ENCODE measurements around the gene KIR2DL4. TPM values are rescaled to one million over a fixed set of nuclear protein-coding genes. Genes with fewer than 3 reads are reported as not detected.

Gene KIR2DL4
- total RNA-seq, 4 donors from 2014 or later: 0.34 to 0.75 TPM; not detected in 2

- TF ChIP-seq, protein P1, sequence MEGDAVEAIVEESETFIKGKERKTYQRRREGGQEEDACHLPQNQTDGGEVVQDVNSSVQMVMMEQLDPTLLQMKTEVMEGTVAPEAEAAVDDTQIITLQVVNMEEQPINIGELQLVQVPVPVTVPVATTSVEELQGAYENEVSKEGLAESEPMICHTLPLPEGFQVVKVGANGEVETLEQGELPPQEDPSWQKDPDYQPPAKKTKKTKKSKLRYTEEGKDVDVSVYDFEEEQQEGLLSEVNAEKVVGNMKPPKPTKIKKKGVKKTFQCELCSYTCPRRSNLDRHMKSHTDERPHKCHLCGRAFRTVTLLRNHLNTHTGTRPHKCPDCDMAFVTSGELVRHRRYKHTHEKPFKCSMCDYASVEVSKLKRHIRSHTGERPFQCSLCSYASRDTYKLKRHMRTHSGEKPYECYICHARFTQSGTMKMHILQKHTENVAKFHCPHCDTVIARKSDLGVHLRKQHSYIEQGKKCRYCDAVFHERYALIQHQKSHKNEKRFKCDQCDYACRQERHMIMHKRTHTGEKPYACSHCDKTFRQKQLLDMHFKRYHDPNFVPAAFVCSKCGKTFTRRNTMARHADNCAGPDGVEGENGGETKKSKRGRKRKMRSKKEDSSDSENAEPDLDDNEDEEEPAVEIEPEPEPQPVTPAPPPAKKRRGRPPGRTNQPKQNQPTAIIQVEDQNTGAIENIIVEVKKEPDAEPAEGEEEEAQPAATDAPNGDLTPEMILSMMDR (IDR thresholded peaks at IDR 0.05; ENCODE audit: low read depth): no peak
Measured at GRCh38 chr19:54850930-54851329, 47.5 kb downstream of the KIR2DL4 start.

- TF ChIP-seq, protein P1 (IDR thresholded peaks at IDR 0.05; ENCODE audit: low read depth): no peak
Measured at GRCh38 chr19:54851353-54851752, 47.9 kb downstream of the KIR2DL4 start.

Small RNAs within 50 kb of the gene (small RNA-seq; reads per million reads assigned to genes)
- not detected for gene KIR3DP1

Other genes with a start within 250 kb of the KIR2DL4 start
- 10 to 100 TPM in 1 of 4 donors, 1 to 10 TPM in 3; 1.9 to 13.4 (median 5.1) TPM for gene LILRA2, start 229.8 kb upstream of the KIR2DL4 start, total RNA-seq
- gene LILRA1, start 210.0 kb upstream of the KIR2DL4 start, total RNA-seq: 1 to 10 TPM in 2 of 4 donors, not detected in 2; 1.1 to 4.8 TPM
- gene LILRB1, start 173.1 kb upstream of the KIR2DL4 start, total RNA-seq: 10 to 100 TPM in 1 of 4 donors, 1 to 10 TPM in 3; 2.4 to 20.7 (median 3.4) TPM
- 10 to 100 TPM in 3 of 4 donors, 1 to 10 TPM in 1; 8.1 to 43.0 (median 11.7) TPM for gene LILRB4, start 140.6 kb upstream of the KIR2DL4 start, total RNA-seq
- gene KIR3DL3, start 79.2 kb upstream of the KIR2DL4 start, total RNA-seq: not detected
- gene KIR2DL3, start 65.1 kb upstream of the KIR2DL4 start, total RNA-seq: not detected
- gene KIR2DL1, start 33.8 kb upstream of the KIR2DL4 start, total RNA-seq: not detected
- not detected for gene KIR3DL1, start 12.9 kb downstream of the KIR2DL4 start, total RNA-seq
- not detected for gene KIR2DS4, start 29.1 kb downstream of the KIR2DL4 start, total RNA-seq
- gene KIR3DL2, start 46.8 kb downstream of the KIR2DL4 start, total RNA-seq: not detected
- gene FCAR, start 70.6 kb downstream of the KIR2DL4 start, total RNA-seq: 1 to 10 TPM in 3 of 4 donors, not detected in 1; 3.8 to 4.2 (median 3.9) TPM
- under 1 TPM in 1 of 4 donors, not detected in 3; 0.85 TPM for gene NCR1, start 102.5 kb downstream of the KIR2DL4 start, total RNA-seq
- gene NLRP7, start 143.9 kb downstream of the KIR2DL4 start, total RNA-seq: not detected
- 1 to 10 TPM in 2 of 4 donors, under 1 TPM in 1, not detected in 1; 0.68 to 1.3 (median 1.1) TPM for gene NLRP2, start 162.8 kb downstream of the KIR2DL4 start, total RNA-seq
- gene GP6, start 234.7 kb downstream of the KIR2DL4 start, total RNA-seq: not detected